ENCODE results near the gene PRRT4. TPM values are rescaled to one million over a fixed set of nuclear protein-coding genes. Genes with fewer than 3 reads are reported as not detected.

Gene PRRT4
- total RNA-seq, 3 donors from 2014 or later (not counting 1 experiment from before 2014, with no cell fraction given), result 0.42 TPM; not detected in 2

GRCh38 chr7:128363261-128363721 lies 1.8 kb upstream of the PRRT4 start:
- H3K36me3 ChIP-seq (ENCODE audit: control insufficient read depth, insufficient read depth, low read length), result no peaks in the 10 kb centered on the region
- ATAC-seq (no peak), DNase-seq (no peak)
- H3K9me3 ChIP-seq (ENCODE audit: control insufficient read depth, insufficient read depth, low read length), result no peaks in the 10 kb centered on the region
- peaks cover 28% of the 10 kb centered on the region for H3K27me3 ChIP-seq (ENCODE audit: control insufficient read depth, insufficient read depth, low read length)
- H3K4me1 ChIP-seq (ENCODE audit: control insufficient read depth, insufficient read depth, low read length), result peaks cover 18% of the 10 kb centered on the region
- Mint-ChIP-seq H3K27me3 (ENCODE audit: low read depth in 2 of 2) (peaks cover 56 to 62% of the 10 kb centered on the region in 2 donors), H3K36me3 (no peaks in the 10 kb centered on the region), H3K4me3 (peak overlapping the region; percentile 37), H3K9me3 (no peaks in the 10 kb centered on the region), H3K27ac (no peak overlapping the region), H3K4me1 (peaks cover 9 to 17% of the 10 kb centered on the region in 2 donors)
- WGBS (ENCODE audit: insufficient coverage), result 88% methylated on average over 6 of the region's 6 CpGs
- H3K27ac ChIP-seq (ENCODE audit: low read length), result no peak overlapping the region
- intact Hi-C loops (cut with micrococcal nuclease), result no loop called here
- H3K4me3 ChIP-seq (ENCODE audit: low read length), result no peak overlapping the region
- TF ChIP-seq CTCF (IDR thresholded peaks at IDR 0.05), result no peak

GRCh38 chr7:128362670-128363069 lies 1.2 kb upstream of the PRRT4 start:
- intact Hi-C loops (cut with micrococcal nuclease), result no loop called here
- ATAC-seq, result no peak

GRCh38 chr7:128360359-128360678 lies 1.2 kb downstream of the PRRT4 start:
- ATAC-seq (no peak), DNase-seq (no peak)
- Mint-ChIP-seq H3K27ac (no peak overlapping the region), H3K4me3 (no peak overlapping the region), H3K9me3 (no peaks in the 10 kb centered on the region), H3K27me3 (ENCODE audit: low read depth in 2 of 2) (peaks cover 45 to 54% of the 10 kb centered on the region in 2 donors), H3K36me3 (no peaks in the 10 kb centered on the region), H3K4me1 (peaks cover 9 to 17% of the 10 kb centered on the region in 2 donors)
- H3K27ac ChIP-seq (ENCODE audit: low read length), result no peak overlapping the region
- no peaks in the 10 kb centered on the region for H3K9me3 ChIP-seq (ENCODE audit: control insufficient read depth, insufficient read depth, low read length)
- WGBS (ENCODE audit: insufficient coverage), result 64% methylated on average over 9 of the region's 9 CpGs
- no peak overlapping the region for H3K4me3 ChIP-seq (ENCODE audit: low read length)
- H3K36me3 ChIP-seq (ENCODE audit: control insufficient read depth, insufficient read depth, low read length), result no peaks in the 10 kb centered on the region
- H3K27me3 ChIP-seq (ENCODE audit: control insufficient read depth, insufficient read depth, low read length), result peaks cover 28% of the 10 kb centered on the region
- intact Hi-C loops (cut with micrococcal nuclease), result no loop called here
- TF ChIP-seq CTCF (IDR thresholded peaks at IDR 0.05), result no peak
- H3K4me1 ChIP-seq (ENCODE audit: control insufficient read depth, insufficient read depth, low read length), result peaks cover 18% of the 10 kb centered on the region

More at GRCh38 chr7:128362670-128363069, 1.2 kb upstream of the PRRT4 start:
- Histone ChIP-seq H3K36me3 (ENCODE audit: control insufficient read depth, insufficient read depth, low read length) (no peaks in the 10 kb centered on the region), H3K27ac (ENCODE audit: low read length) (no peak overlapping the region), H3K4me1 (ENCODE audit: control insufficient read depth, insufficient read depth, low read length) (peaks cover 18% of the 10 kb centered on the region), H3K9me3 (ENCODE audit: control insufficient read depth, insufficient read depth, low read length) (no peaks in the 10 kb centered on the region), H3K27me3 (ENCODE audit: control insufficient read depth, insufficient read depth, low read length) (peaks cover 28% of the 10 kb centered on the region), H3K4me3 (ENCODE audit: low read length) (no peak overlapping the region)
- DNase-seq, result no peak
- Mint-ChIP-seq H3K27me3 (ENCODE audit: low read depth in 2 of 2) (peaks cover 59 to 62% of the 10 kb centered on the region in 2 donors), H3K4me3 (peak overlapping the region; percentile 82), H3K4me1 (peaks cover 9 to 17% of the 10 kb centered on the region in 2 donors), H3K36me3 (no peaks in the 10 kb centered on the region), H3K9me3 (no peaks in the 10 kb centered on the region), H3K27ac (no peak overlapping the region)
- WGBS (ENCODE audit: insufficient coverage), result 77% methylated on average over 4 of the region's 4 CpGs
- no peak for TF ChIP-seq CTCF (IDR thresholded peaks at IDR 0.05)

GRCh38 chr7:128359939-128360338 lies 1.6 kb downstream of the PRRT4 start:
- TF ChIP-seq CTCF (IDR thresholded peaks at IDR 0.05), result no peak
- H3K4me3 Mint-ChIP-seq, result peak overlapping the region; percentile 58
- no peak overlapping the region for H3K27ac ChIP-seq (ENCODE audit: low read length)
- peaks cover 41 to 50% of the 10 kb centered on the region in 2 donors for H3K27me3 Mint-ChIP-seq (ENCODE audit: low read depth in 2 of 2)
- H3K9me3 ChIP-seq (ENCODE audit: control insufficient read depth, insufficient read depth, low read length), result no peaks in the 10 kb centered on the region
- H3K36me3 ChIP-seq (ENCODE audit: control insufficient read depth, insufficient read depth, low read length), result no peaks in the 10 kb centered on the region
- peaks cover 28% of the 10 kb centered on the region for H3K27me3 ChIP-seq (ENCODE audit: control insufficient read depth, insufficient read depth, low read length)
- no peak overlapping the region for H3K4me3 ChIP-seq (ENCODE audit: low read length)
- intact Hi-C loops (cut with micrococcal nuclease), result no loop called here
- no peak for ATAC-seq
- WGBS (ENCODE audit: insufficient coverage), result 94% methylated on average over 3 of the region's 4 CpGs
- H3K4me1 ChIP-seq (ENCODE audit: control insufficient read depth, insufficient read depth, low read length), result peaks cover 18% of the 10 kb centered on the region
- no peak for DNase-seq
- peaks cover 9 to 17% of the 10 kb centered on the region in 2 donors for H3K4me1 Mint-ChIP-seq
- no peaks in the 10 kb centered on the region for H3K9me3 Mint-ChIP-seq
- no peaks in the 10 kb centered on the region for H3K36me3 Mint-ChIP-seq
- no peak overlapping the region for H3K27ac Mint-ChIP-seq

All from natural killer cell (primary cell).